Activated CD8-positive, alpha-beta T cell treated with anti-CD3 and anti-CD28 coated beads for 36 hours (primary cell): Measurements from ENCODE around the gene FAM193A. TPM values are rescaled to one million over a fixed set of nuclear protein-coding genes. Genes with fewer than 3 reads are reported as not detected.

ENCODE experiments used
- ATAC-seq: fragments of 200-7000 bp; cut with Tn5 transposase; one replicate; pipeline ENCODE4 v1.10.0; 2021; ENCODE audit warnings: mild to moderate bottlenecking, moderate library complexity
- CTCF ChIA-PET: fragments of 350-600 bp; sonication (Branson Sonifier 250); formaldehyde crosslinking; loops from one replicate; lab custom pipeline; 2021; ENCODE audit warnings: antibody characterized with exemption; lab: Charles Lee
- POLR2A ChIA-PET: fragments of 350-600 bp; sonication (Branson Sonifier 250); formaldehyde crosslinking; loops from one replicate; lab custom pipeline; 2021; ENCODE audit warnings: antibody characterized with exemption; lab: Charles Lee
- DNase-seq: peaks from one replicate; pipeline ENCODE4 v3.0.0-alpha.2; 2020
- H3K27ac Mint-ChIP-seq: one replicate; pipeline ENCODE4 v1.8.0; 2021; ENCODE audit warnings: mild to moderate bottlenecking, mixed read lengths
- H3K27me3 Mint-ChIP-seq: one replicate; pipeline ENCODE4 v1.8.0; 2021; ENCODE audit warnings: mixed read lengths
- H3K36me3 Mint-ChIP-seq: one replicate; pipeline ENCODE4 v1.8.0; 2021; ENCODE audit warnings: low read depth, mixed read lengths
- H3K4me1 Mint-ChIP-seq: one replicate; pipeline ENCODE4 v1.8.0; 2021; ENCODE audit warnings: low read depth, mixed read lengths
- H3K4me3 Mint-ChIP-seq: one replicate; pipeline ENCODE4 v1.8.0; 2021; ENCODE audit warnings: mild to moderate bottlenecking, moderate library complexity, mixed read lengths
- H3K9me3 Mint-ChIP-seq: one replicate; pipeline ENCODE4 v1.8.0; 2021; ENCODE audit warnings: mixed read lengths
- CTCF ChIP-seq: fragments of 200-600 bp; IDR thresholded peaks from one replicate; pipeline ENCODE4 v1.8.0; 2022; ENCODE audit warnings: antibody characterized with exemption, mild to moderate bottlenecking
- intact Hi-C: fragments of 100-400 bp; cut with micrococcal nuclease; formaldehyde crosslinking; loops from one replicate; pipeline ENCODE4 v1.10.0; 2022
- total RNA-seq, 2 experiments: library from RNA; stranded (reverse); gene quantifications; one replicate each; pipeline ENCODE4 v1.2.3, GENCODE V29; 2021

Gene FAM193A
- total RNA-seq, 2 experiments from 2014 or later, result 22.4 to 22.9 TPM

- Mint-ChIP-seq H3K4me1 (peaks cover 24% of the 10 kb centered on the region), H3K27me3 (no peaks in the 10 kb centered on the region), H3K36me3 (no peaks in the 10 kb centered on the region), H3K4me3 (no peak overlapping the region), H3K9me3 (peaks cover 2% of the 10 kb centered on the region), H3K27ac (no peak overlapping the region)
- intact Hi-C loops, result loop anchor here (5.0 kb wide), 1 partner anchor 171 kb away; no protein-coding TSS in a partner anchor
- POLR2A ChIA-PET, result interaction anchor here (1.0 to 1.2 kb wide), 2 partner anchors 24 to 171 kb away, joined by 3 to 4 read pairs; no protein-coding TSS in a partner anchor
- no peak for ATAC-seq
- CTCF ChIA-PET, result interaction anchor here (0.6 to 1.8 kb wide), 7 partner anchors 7 to 262 kb away, joined by 3 to 8 read pairs (median 3); partner anchors contain the start of gene TNIP2
- DNase-seq, result no peak
- TF ChIP-seq CTCF, result no peak
Measured at GRCh38 chr4:2765832-2766526, 229.5 kb downstream of the FAM193A start.

GRCh38 chr4:2767046-2767704, 230.7 kb downstream of the FAM193A start:
- no peak for TF ChIP-seq CTCF
- POLR2A ChIA-PET, result interaction anchor here (0.8 to 1.5 kb wide), 3 partner anchors 12 to 23 kb away, joined by 3 to 6 read pairs (median 3); partner anchors contain the start of gene TNIP2
- no peak overlapping the region for H3K27ac Mint-ChIP-seq
- intact Hi-C loops, result loop anchor here (5.0 kb wide), 1 partner anchor 170 kb away; no protein-coding TSS in a partner anchor
- DNase-seq (no peak), ATAC-seq (no peak)
- H3K4me1 Mint-ChIP-seq, result peaks cover 32% of the 10 kb centered on the region
- peaks cover 2% of the 10 kb centered on the region for H3K9me3 Mint-ChIP-seq
- H3K36me3 Mint-ChIP-seq, result no peaks in the 10 kb centered on the region
- CTCF ChIA-PET, result interaction anchor here (1.0 to 1.8 kb wide), 5 partner anchors 9 to 44 kb away, joined by 3 to 8 read pairs (median 4); partner anchors contain the start of gene TNIP2
- no peaks in the 10 kb centered on the region for H3K27me3 Mint-ChIP-seq
- no peak overlapping the region for H3K4me3 Mint-ChIP-seq

GRCh38 chr4:2767705-2768074, 231.2 kb downstream of the FAM193A start:
- Mint-ChIP-seq H3K4me3 (no peak overlapping the region), H3K4me1 (peaks cover 28% of the 10 kb centered on the region), H3K36me3 (no peaks in the 10 kb centered on the region), H3K27ac (no peak overlapping the region), H3K27me3 (no peaks in the 10 kb centered on the region), H3K9me3 (peaks cover 2% of the 10 kb centered on the region)
- ATAC-seq (no peak), DNase-seq (no peak)
- TF ChIP-seq CTCF, result no peak
- CTCF ChIA-PET, result interaction anchor here (1.0 to 1.8 kb wide), 2 partner anchors 12 to 43 kb away, joined by 3 to 5 read pairs; partner anchors contain the start of gene TNIP2
- POLR2A ChIA-PET, result interaction anchor here (0.8 to 1.5 kb wide), 2 partner anchors 12 to 18 kb away, joined by 3 to 6 read pairs; partner anchors contain the start of gene TNIP2
- intact Hi-C loops, result loop anchor here (5.0 kb wide), 1 partner anchor 170 kb away; no protein-coding TSS in a partner anchor

- H3K9me3 Mint-ChIP-seq, result peaks cover 2% of the 10 kb centered on the region
- H3K27me3 Mint-ChIP-seq, result no peaks in the 10 kb centered on the region
- no peaks in the 10 kb centered on the region for H3K36me3 Mint-ChIP-seq
- ATAC-seq (no peak), DNase-seq (no peak)
- CTCF ChIA-PET, result interaction anchor here (1.0 kb wide), 1 partner anchor 43 kb away, joined by 3 read pairs; no protein-coding TSS in a partner anchor
- intact Hi-C loops, result loop anchor here (5.0 kb wide), 1 partner anchor 169 kb away; no protein-coding TSS in a partner anchor
- H3K27ac Mint-ChIP-seq, result no peak overlapping the region
- POLR2A ChIA-PET, result interaction anchor here (0.8 to 1.5 kb wide), 3 partner anchors 11 to 18 kb away, joined by 3 to 6 read pairs (median 3); partner anchors contain the start of gene TNIP2
- no peak for TF ChIP-seq CTCF
- peaks cover 28% of the 10 kb centered on the region for H3K4me1 Mint-ChIP-seq
- no peak overlapping the region for H3K4me3 Mint-ChIP-seq
Measured at GRCh38 chr4:2768124-2768523, 231.7 kb downstream of the FAM193A start.
